PC-9 (cell line): ENCODE measurements around the gene CALHM4.

Experiments
- CTCF ChIP-seq: fragments of 200-600 bp; sonication (generic); conservative IDR thresholded peaks from 2 replicates; pipeline ENCODE4 v1.6.1; 2017; ENCODE audit warnings: mixed run types, antibody characterized with exemption, mild to moderate bottlenecking, moderate library complexity
- EZH2 ChIP-seq: fragments of 200-600 bp; sonication (generic); IDR thresholded peaks from 2 replicates; pipeline ENCODE4 v1.8.0; 2017; ENCODE audit warnings: antibody characterized with exemption, low read depth

- TF ChIP-seq CTCF (no peak), EZH2 (no peak)
Measured at GRCh38 chr6:116528780-116529179, 24.8 kb upstream of the CALHM4 start.
